Measurements from ENCODE around the gene CMTR1.

DNA sequence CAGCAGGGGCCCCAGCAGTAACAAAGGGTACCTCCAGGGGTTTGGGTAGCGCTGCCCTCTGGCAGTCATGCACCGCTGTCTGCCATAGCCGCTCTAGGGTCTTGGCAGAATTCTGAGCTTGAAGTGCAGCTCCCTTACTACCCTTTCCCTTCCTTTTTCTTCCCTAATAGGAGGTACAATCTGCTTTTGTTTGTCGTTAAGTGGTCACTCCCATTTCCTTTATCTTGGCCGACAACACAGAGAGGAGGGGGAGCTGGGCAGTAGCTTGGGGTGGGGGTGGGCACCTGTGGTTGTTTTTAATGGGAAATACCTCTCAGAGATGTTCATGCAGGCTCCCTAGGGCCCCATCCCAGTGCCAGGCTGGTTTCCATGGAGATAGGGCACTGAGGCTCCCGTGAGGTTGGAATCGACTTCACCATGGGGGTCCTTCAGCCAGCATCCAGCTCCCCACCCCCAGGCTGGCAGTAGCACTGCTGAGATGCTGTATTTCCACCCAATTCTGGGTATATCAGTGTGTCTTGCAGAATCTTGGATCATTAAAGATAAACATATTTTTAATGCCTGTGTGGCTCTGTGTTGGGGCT is 48.0 kb downstream of the CMTR1 start:
- TF ChIP-seq, protein P1, sequence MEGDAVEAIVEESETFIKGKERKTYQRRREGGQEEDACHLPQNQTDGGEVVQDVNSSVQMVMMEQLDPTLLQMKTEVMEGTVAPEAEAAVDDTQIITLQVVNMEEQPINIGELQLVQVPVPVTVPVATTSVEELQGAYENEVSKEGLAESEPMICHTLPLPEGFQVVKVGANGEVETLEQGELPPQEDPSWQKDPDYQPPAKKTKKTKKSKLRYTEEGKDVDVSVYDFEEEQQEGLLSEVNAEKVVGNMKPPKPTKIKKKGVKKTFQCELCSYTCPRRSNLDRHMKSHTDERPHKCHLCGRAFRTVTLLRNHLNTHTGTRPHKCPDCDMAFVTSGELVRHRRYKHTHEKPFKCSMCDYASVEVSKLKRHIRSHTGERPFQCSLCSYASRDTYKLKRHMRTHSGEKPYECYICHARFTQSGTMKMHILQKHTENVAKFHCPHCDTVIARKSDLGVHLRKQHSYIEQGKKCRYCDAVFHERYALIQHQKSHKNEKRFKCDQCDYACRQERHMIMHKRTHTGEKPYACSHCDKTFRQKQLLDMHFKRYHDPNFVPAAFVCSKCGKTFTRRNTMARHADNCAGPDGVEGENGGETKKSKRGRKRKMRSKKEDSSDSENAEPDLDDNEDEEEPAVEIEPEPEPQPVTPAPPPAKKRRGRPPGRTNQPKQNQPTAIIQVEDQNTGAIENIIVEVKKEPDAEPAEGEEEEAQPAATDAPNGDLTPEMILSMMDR (conservative IDR thresholded peaks at IDR 0.05; ENCODE audit: low read length) = no peak
- no peak for TF ChIP-seq EZH2phosphoT487 (IDR thresholded peaks at IDR 0.05; ENCODE audit: borderline replicate concordance, low read depth, low read length)
